ENCODE measurements around the gene COL4A2.

The COL4A2 gene

DNA sequence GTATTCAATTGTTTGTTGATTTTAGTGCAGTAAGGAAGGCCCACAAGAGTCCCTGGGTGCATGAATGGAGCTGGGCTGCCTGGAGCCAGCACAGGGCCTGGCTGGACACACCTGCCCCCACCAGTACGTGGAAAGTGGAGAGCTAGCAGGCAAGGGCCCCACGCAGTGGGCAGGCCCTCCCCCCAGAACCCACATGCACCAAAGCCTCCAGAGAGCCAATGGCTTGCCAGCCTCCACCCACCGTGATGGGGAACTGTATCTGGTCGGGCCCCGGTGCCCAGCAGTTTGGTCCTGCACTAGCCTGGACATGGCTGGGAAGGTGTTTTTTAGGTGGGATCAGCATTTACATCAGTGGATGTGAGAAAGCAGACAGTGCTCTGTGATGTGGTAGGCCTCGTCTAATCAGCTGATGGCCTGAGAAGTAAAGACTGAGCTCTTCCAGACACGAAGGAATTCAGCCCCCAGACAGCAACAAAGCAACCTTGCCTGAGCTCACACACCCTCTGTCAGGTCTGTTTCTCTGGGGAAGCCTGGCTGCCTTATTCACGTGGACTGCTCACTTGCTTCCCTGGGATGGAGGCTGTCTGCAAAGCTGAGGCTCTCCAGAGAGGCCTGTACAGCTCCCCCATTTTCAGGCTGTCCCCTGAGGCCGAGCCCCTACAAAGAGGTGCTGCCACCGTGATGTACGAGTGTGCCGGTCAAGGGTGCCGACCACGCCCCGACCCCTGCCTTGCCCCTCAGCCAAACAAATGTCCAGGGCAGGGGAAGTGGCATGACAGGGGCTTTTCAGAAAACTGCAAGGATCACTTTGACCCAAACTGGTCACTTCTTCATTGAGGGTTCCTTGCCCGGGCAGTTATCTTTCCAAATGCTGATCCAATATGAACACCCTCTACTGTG is 226.9 kb downstream of the COL4A2 start:
- DNase-seq (ENCODE audit: low read depth): no peak

DNA sequence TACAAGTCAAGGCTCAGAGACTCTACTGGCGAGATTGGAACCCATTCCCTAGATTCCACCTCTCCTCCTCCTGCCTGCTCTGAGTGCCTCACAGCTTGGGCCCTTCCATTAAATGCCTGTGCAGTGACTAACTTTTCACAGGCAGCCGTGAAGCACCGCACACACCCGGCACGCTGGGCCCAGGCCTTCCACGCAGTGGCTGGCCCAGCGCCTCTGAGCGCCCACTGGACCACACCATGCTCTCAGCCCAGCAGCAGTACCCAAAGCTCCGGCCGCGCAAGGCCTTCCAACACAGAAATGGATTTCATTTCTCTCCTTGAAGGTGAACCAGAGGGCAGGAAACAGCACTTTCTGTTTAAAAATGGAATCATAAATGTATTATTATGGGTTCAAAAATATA is 228.4 kb downstream of the COL4A2 start:
- no peak for DNase-seq (ENCODE audit: low read depth)

DNA sequence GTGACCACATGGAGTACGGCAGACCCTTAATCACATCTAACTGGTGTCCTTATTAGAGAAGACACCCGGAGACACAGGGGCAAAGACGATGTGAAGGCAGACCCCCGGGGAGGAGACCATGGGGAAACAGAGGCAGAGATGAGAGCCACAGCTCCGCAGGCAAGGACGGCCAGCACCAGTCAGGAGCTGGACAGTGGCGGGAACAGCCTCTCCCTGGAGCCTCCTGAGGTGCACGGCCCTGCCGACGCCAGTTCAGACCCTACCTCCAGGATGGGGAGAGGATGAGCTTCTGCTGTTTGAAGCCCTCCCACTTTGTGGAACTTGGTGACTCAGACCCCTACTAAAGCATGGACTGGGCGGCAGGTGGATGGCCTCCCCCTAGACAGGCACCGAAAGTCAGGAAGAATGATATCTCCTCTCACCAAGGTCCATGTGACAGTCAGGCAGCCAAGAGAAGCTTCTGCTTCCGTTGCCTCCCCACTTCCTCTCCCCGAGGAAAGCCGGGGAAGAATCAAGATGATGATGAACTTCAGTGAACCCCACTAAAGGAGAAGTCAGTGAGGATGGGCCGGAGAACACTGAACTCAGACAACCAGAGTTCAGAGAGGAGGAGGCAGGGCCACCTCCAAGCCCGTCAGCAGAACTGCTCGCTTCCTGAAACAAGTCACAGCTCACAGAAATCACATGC is 229.1 kb downstream of the COL4A2 start:
- DNase-seq (ENCODE audit: low read depth): no peak

DNA sequence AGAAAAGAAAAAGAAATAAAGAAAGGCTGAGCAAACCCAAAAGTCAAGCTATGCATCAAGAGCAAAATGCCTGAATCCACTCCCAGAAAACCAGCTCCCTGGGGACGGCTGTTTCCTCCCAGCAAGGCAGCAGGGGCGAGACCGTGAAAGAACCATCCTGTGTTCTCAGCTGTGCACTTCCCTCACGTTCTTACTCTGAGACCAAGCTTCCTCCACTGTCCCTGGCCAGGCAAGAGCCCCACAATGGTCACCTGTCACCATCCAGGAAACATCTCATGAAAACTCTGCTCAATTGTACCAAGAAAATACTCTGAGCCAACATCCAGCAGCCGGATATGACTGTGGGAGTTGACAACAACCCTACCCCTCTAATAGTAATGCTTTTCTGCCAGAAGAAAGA is 231.5 kb downstream of the COL4A2 start:
- no peak for DNase-seq (ENCODE audit: low read depth)

DNA sequence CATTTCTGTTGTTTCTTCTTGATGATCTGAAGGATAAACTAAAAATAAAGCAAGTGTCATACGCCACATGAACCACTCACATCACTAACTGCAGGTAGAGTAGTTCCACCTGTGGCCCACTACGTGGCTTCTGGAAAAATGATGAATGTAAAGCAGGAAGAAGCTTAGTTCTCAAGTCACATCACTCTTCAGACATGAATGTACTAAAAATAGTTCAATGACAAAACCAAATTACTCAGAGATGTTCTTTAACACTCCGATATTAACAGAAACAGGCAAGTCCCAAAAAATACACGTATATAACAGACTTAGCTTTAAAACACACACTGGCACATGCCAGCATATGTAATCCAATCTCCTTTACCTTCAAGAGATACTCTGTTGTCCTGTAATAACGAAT is 232.8 kb downstream of the COL4A2 start:
- no peak for DNase-seq (ENCODE audit: low read depth)

DNA sequence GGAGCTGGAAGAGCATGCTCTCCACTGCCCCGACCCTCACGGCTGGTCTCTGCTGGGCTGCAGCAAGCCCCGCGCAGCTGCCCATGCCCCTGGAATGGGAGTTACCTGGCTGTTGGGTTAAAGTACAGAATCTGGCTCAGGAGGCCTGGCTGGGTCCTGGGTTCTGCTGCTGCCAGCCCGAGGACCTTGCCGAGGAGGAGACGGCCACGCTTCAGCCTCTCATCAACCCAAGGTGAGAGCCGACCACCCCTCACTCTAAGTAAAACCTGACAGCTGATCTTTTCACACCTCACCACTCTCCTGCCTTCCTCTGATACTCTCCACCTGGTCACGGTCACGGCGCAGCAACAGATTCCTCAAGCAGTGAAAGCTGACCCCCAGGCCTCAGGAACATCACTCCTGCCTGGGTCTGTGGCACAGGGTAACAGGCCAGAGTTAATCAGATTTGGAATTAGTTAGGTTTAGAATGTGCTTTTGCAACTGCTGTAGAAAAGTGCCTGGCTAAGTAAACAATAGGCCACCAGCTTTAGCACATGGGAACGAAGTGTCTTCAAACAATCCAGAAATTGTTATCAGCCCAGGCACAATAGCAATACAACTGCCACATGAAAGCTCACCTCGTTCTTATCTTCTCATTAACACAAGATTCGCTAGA is 233.9 kb downstream of the COL4A2 start:
- DNase-seq (ENCODE audit: low read depth): no peak

DNA sequence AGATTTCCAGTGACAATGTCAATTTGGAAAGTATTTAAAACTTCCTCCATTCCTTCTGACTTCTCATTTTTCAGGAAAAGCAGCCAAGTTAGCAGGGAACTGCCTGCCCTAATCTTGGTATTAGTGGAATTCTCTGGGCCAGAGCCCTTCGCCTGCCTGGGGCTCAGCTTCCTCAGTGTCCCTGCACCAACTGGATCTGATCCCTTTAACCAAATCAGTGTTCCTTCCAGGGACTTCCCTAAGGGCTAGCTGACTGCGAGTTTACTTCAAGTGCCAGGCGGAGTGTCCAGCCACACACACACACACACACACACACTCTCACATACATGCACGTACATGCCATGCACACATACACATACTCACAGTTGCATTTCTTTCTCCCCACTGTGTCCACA is 234.4 kb downstream of the COL4A2 start:
- DNase-seq (ENCODE audit: low read depth): no peak

DNA sequence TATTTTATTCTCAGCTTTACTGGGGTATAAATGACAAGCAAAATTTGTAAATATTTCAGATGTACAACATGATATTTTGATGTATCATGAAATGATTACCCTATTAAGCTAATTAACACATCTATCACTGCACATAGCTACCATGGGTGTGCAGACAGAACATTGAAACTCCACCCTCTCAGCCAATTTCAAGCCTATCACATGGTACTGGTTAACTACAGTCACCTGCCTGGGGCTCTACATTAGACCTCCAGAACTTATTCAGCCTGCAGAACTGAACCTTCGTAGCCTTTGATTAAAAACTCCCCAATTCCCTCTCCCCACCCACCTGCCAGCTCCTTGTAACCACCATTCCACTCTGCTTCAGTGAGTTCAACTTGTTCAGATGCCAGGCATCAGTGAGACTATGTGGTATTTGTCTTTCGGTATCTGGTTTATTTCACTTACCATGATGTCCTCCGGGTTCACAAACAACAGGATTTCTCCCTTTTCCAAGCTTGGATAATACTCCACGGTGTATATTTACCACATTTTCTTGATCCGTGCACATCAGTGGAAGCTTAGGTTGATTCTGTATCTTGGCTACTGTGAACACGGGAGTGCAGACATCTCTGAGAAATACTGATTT is 235.2 kb downstream of the COL4A2 start:
- no peak for DNase-seq (ENCODE audit: low read depth)

DNA sequence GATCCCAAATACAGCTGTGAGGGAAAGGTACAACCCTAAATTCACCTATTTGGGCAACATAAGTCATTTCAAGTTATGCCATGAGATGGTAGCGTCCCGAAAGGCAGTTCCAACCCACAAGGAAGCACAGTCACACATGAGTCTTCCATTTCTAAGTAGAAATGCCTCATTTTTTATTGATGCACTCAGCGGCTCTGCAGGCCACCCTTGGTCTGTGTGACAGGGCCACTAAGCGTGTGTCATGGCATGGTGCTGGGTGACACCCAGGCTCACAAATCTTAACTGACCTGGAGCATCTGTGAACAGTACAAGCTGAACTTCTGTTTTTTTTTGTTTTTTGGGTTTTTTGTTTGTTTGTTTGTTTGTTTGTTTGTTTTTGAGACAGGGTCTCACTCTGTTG is 239.3 kb downstream of the COL4A2 start:
- DNase-seq (ENCODE audit: low read depth): no peak

DNA sequence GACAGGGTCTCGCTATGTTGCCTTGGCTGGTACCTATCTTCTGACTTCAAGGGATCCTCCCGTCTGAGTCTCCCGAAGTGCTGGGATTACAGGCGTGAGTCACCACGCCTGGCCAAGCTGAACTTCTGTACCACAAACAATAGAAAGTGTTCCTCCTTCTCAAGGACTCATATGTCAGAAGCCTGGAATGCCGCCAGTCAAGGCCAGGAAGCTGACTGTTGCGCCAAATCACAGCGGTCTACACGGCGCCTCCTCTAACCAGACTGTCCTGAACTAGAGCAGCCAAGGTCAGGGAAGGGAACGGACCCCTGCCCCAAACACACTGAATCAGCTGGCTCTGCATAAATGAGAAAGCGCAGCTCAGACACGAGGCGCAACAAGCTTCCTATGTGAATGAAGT is 239.8 kb downstream of the COL4A2 start:
- DNase-seq (ENCODE audit: low read depth): no peak

DNA sequence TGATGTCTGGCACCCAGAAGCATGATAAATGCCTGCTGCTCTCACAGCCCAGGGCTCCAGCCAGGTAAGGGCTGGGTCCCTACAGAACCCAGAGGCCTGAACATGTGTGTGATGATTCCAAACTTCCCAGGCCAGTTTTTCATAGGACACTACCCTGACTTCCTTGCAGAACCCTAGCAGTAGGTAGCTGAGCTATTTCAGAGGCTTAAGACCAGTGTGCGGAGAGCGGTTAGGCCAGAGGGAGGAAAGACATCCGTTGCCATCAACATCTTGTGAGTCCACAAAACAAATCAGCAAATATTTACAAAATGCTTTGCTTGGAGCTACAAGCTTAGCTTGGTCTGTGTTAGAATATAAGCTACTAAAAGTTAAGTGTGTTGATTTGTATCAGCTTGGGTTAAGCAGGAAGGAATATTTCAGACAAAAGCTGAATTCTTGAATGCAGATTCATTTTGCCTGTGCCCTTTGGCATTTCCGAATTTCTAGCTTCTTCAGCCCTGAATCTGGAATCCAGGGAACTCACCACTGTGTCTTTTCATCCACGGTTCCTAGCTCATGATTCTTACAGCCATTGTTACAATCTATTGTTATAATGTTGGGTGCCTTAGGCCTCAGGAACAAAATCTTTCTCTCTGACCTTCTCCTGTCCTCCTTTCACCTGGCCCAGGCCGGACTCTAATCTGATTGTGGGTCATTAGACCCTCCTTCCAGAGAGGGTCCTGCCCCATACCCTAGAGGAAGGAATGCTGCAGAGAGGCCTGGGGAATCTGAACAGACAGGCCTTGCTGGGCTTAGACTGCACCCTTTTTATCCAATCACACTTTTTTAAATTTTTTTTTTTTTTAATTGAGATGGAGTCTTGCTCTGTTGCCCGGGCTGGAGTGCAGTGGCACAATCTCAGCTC is 242.1 kb downstream of the COL4A2 start:
- no peak for DNase-seq (ENCODE audit: low read depth)

DNA sequence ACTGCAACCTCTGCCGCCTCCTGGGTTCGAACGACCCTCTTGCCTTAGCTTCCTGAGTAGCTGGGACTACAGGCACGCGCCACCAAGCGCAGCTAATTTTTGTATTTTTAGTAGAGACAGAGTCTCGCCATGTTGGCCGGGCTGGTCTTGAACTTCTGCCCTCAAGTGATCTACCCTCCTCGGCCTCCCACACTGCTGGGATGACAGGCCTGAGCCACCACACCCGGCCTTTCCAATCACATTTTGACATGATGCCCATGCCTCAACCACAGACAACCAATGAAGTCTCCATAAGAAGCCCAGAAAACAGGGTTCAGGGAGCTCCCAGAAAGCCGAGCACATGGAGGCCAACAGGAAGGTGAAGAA is 242.7 kb downstream of the COL4A2 start:
- DNase-seq (ENCODE audit: low read depth): no peak

DNA sequence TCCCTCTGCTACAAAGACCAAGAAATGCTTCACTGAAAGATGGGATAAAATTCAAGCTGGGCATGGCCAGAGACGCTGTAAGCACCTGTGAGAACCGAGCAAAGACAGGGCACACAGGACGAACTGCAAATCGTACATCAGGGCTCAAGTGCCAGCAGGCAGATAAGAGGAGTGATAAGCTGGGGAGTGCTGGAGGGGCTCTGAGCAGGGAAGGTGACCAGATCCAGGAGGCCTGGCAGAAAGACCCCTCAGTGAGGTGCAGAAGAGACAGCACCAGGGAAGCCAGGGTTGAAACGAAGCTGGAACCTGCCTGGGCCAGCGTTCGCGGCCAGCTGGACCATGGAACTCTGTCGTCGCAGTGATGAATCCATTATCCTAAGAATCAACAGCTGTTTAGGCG is 244.2 kb downstream of the COL4A2 start:
- no peak for DNase-seq (ENCODE audit: low read depth)

DNA sequence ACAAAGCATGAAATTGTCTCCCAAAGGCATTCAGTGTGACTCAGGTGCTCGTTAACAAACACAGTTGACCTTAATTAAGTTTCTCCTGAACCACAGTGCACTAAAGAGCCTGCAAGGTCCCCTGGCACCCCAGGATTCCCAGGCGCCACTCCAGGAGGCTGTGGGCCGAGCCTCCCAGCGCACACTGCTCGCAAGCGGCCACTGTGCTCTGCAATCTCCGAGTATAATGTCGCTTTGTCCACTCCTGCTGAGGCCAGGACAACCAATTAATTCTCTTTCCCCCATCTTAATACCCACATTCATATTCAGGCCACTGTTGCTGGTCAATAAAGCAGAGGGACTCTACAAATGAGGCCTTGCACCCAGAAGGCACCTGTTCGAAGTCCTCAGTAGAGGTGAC is 245.7 kb downstream of the COL4A2 start:
- no peak for DNase-seq (ENCODE audit: low read depth)

DNA sequence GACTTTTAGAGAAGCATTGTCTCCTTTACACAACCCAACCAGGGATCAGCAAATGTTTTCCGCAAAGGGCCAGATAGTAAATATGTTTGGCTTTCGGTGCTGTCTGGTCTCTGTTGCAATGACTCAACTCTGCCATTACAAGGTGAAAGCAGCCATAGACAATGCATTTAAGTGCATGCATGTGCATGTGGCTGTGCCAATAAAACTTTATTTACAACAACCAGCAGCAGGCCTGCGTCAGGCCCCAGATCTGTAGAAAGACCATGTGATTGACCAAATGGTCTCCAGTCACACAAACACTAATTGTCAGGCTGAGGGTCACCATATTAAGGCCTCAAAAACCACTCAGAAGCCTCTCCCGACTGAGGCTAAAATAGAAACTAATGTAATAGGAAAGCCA is 246.3 kb downstream of the COL4A2 start:
- no peak for DNase-seq (ENCODE audit: low read depth)

DNA sequence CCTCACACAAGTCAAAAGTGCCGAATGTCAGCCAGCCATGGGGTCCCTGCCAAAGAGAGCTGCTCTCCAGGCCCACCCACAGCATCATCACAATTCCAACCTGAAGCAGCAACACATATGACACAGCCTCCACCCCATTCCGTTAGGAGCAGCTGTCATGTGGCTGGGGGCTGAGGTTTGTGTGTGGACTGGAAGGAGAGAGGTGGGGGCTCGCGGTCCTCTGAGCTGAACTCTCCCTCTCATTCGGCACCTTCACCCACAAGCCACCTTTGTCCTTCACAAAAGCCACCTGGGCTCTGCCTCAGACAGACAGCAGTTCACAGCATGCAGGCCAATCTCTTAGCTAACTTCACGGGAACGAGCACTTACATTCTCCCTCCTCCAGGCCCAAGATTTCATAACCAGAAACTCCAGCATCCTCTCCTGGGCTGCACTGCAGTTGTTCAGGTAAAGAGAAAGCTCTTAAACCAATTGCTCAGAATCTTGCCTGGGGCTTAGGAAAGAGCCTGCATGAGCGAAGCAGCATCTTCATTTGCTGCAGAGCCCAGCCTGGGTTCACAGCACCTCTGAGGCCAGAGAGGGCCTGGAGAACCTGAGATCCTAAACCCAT is 247.2 kb downstream of the COL4A2 start:
- DNase-seq (ENCODE audit: low read depth): no peak

DNA sequence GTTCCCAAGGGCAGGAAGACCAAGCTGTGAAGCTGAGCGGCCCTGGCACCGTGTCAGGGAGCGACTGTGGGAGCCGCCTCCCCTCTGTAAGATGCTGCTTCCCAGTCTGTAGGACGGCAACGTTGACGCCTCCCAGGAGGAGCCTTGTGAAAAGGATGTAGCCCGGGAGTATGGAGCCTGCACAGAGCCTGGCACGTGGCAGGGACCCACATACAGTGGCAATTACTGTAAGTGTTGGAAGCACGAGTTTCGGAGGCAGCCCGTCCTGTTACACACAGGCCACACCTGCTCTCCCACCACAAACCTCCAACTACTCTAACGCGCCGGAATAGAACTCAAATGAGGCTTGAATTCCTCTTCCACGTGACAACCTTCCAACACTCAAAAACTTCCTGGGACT is 247.9 kb downstream of the COL4A2 start:
- no peak for DNase-seq (ENCODE audit: low read depth)

DNA sequence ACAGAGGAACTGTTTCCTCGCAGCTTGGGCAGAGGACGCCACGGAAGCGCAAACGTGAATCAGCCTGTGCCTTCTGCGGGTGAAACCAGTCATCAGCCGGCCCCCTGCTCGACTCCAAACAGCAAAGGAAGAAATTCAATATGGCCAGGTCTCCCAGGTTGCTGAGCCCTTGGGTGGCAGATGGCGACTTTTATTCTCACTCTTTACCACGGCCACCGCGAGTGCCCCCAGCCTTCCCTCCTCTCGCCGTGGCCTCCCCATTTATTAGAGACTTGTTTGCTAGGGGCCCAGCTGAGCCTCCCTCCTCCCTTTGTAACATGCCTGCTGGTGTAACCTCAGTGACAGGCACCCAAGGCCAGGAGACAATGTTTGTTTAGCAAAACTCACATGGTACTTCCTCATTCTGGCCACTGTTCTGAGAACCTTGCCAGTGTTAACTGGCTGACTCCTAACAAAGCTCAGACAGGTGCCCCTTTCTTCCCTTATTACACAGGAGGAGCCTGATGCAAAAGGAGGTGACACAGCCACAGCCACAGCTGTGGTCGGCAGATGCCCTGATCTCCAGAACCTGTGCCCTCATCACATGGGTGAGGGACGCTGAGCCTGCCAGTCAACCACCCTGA is 248.6 kb downstream of the COL4A2 start:
- no peak for DNase-seq (ENCODE audit: low read depth)

DNA sequence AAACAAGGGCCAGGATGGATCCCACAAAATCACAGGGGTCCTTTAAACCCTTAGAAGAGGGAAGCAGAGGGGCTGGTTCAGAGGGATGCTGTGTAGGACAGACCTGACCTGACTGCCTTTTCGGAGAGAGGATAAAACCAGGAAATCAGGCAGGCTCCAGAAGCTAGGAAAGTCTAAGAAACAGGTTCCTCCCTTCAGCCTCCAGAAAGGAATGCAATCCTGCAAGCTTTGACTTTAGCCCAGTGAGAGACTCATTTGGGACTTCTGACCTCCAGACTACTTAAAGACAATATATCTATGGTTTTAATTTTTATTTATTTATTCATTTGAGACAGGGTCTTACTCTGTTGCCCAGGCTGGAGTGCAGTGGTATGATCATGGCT is 249.1 kb downstream of the COL4A2 start:
- DNase-seq (ENCODE audit: low read depth): no peak

DNA sequence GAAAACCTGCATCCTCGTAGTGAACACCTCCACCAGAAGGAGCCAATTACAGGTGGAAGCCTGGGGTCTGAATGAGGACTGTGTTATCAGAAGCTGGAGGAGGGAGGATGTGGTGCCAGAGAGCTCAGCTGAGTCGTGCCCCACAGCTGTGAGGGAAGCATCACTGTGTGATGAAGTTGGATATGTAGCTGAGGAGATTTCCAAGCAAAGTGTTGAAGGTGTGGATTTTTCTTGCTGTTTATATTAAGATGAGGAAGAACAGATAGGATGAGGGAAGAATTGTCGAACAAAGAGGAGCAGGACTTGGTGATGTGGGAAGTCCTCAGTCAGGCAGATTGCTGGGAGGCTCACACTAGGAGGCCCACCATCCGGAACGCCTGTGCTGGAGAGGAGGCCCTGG is 250.0 kb downstream of the COL4A2 start:
- no peak for DNase-seq (ENCODE audit: low read depth)

All from activated T-cell treated with anti-CD3 and anti-CD28 coated beads for 24 hours (primary cell).